ENCODE results near the gene RSU1.

- no peak for TF ChIP-seq CTCF (conservative IDR thresholded peaks at IDR 0.05)
- no peak for TF ChIP-seq ZFX (IDR thresholded peaks at IDR 0.05)
These were observed 184.2 kb downstream of the RSU1 start for GRCh38 chr10:16632996-16633395.

Data from C4-2B (cell line).